ENCODE results near the gene TRIM15. TPM values are rescaled to one million over a fixed set of nuclear protein-coding genes. Genes with fewer than 3 reads are reported as not detected.

TRIM15 gene
- total RNA-seq, 2 experiments from 2014 or later = not detected

DNA sequence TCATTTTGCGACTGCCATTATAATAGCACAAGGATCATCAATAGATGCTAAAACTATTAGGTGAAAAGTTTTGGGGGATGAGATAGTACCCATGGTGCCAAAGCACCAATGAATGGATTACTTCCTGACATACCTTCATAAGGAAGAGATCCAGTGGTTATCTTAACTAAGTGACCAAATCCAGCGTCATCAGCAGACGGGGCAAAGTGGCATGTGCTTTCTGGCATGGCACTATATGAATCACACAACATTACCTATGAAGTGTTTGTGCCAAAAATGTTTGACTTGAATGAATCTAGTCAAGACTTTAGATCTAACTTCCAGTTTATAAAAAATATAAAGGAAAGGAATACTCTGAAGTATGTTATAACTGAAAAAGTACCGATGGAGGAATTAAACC lies 39.0 kb downstream of the TRIM15 start:
- Mint-ChIP-seq H3K27me3 (no peaks in the 10 kb centered on the region), H3K27ac (peak overlapping the region; percentile 40), H3K36me3 (peaks cover 53% of the 10 kb centered on the region), H3K4me1 (peaks cover 47% of the 10 kb centered on the region), H3K4me3 (no peak overlapping the region), H3K9me3 (ENCODE audit: low read depth) (no peaks in the 10 kb centered on the region)
- DNase-seq (no peak), ATAC-seq (no peak)
- CTCF ChIA-PET = no interaction called here

- Mint-ChIP-seq H3K27me3 (no peaks in the 10 kb centered on the region), H3K9me3 (ENCODE audit: low read depth) (no peaks in the 10 kb centered on the region), H3K36me3 (peaks cover 52% of the 10 kb centered on the region), H3K4me1 (peaks cover 55% of the 10 kb centered on the region), H3K27ac (no peak overlapping the region), H3K4me3 (no peak overlapping the region)
- CTCF ChIA-PET = interaction anchor here (0.9 to 1.3 kb wide), 2 partner anchors 15 to 101 kb away, joined by 3 to 4 read pairs; no protein-coding TSS in a partner anchor
- DNase-seq = no peak
- ATAC-seq = no peak
Observed at GRCh38 chr6:30204116-30204515, 40.8 kb downstream of the TRIM15 start.

- CTCF ChIA-PET = interaction anchor here (0.9 to 2.8 kb wide), 6 partner anchors 10 to 103 kb away, joined by 3 to 7 read pairs (median 4); no protein-coding TSS in a partner anchor
- Mint-ChIP-seq H3K36me3 (peaks cover 56% of the 10 kb centered on the region), H3K9me3 (ENCODE audit: low read depth) (no peaks in the 10 kb centered on the region), H3K27me3 (no peaks in the 10 kb centered on the region), H3K4me3 (no peak overlapping the region), H3K27ac (peak overlapping the region; percentile 24), H3K4me1 (peaks cover 67% of the 10 kb centered on the region)
- no peak for DNase-seq
- no peak for ATAC-seq
Observed at GRCh38 chr6:30206152-30206551, 42.8 kb downstream of the TRIM15 start.

GRCh38 chr6:30206799-30207618 lies 43.7 kb downstream of the TRIM15 start:
- Mint-ChIP-seq H3K27me3 (no peaks in the 10 kb centered on the region), H3K4me3 (no peak overlapping the region), H3K36me3 (peaks cover 56% of the 10 kb centered on the region), H3K9me3 (ENCODE audit: low read depth) (no peaks in the 10 kb centered on the region), H3K27ac (peak overlapping the region; percentile 5), H3K4me1 (peaks cover 70% of the 10 kb centered on the region)
- no peak for DNase-seq
- CTCF ChIA-PET = interaction anchor here (1.1 to 2.8 kb wide), 5 partner anchors 11 to 104 kb away, joined by 3 to 7 read pairs (median 4); no protein-coding TSS in a partner anchor
- ATAC-seq = no peak

GRCh38 chr6:30207619-30208295 lies 44.4 kb downstream of the TRIM15 start:
- H3K4me3 Mint-ChIP-seq = no peak overlapping the region
- no peaks in the 10 kb centered on the region for H3K27me3 Mint-ChIP-seq
- H3K4me1 Mint-ChIP-seq = peaks cover 68% of the 10 kb centered on the region
- CTCF ChIA-PET = interaction anchor here (1.1 to 2.8 kb wide), 4 partner anchors 11 to 105 kb away, joined by 3 to 7 read pairs (median 4); no protein-coding TSS in a partner anchor
- H3K9me3 Mint-ChIP-seq (ENCODE audit: low read depth) = no peaks in the 10 kb centered on the region
- ATAC-seq (no peak), DNase-seq (no peak)
- H3K36me3 Mint-ChIP-seq = peaks cover 55% of the 10 kb centered on the region
- peak overlapping the region; percentile 5 for H3K27ac Mint-ChIP-seq

- CTCF ChIA-PET = interaction anchor here (2.5 kb wide), 1 partner anchor 9 kb away, joined by 10 read pairs; no protein-coding TSS in a partner anchor
- Mint-ChIP-seq H3K4me3 (peak overlapping the region; percentile 95), H3K36me3 (peaks cover 40% of the 10 kb centered on the region), H3K27ac (peak overlapping the region; percentile 99), H3K4me1 (peaks cover 64% of the 10 kb centered on the region), H3K27me3 (no peaks in the 10 kb centered on the region), H3K9me3 (ENCODE audit: low read depth) (no peaks in the 10 kb centered on the region)
- DNase-seq = no peak
- ATAC-seq = no peak
Observed at GRCh38 chr6:30211306-30211705, 48.0 kb downstream of the TRIM15 start.

- no peak for DNase-seq
- ATAC-seq = no peak
- CTCF ChIA-PET = interaction anchor here (1.4 to 2.5 kb wide), 2 partner anchors 108 to 110 kb away, joined by 4 to 9 read pairs; no protein-coding TSS in a partner anchor
- Mint-ChIP-seq H3K4me1 (peaks cover 59% of the 10 kb centered on the region), H3K9me3 (ENCODE audit: low read depth) (no peaks in the 10 kb centered on the region), H3K27ac (peak overlapping the region; percentile 99), H3K4me3 (peak overlapping the region; percentile 95), H3K36me3 (peaks cover 39% of the 10 kb centered on the region), H3K27me3 (no peaks in the 10 kb centered on the region)
Observed at GRCh38 chr6:30211899-30212298, 48.6 kb downstream of the TRIM15 start.

DNA sequence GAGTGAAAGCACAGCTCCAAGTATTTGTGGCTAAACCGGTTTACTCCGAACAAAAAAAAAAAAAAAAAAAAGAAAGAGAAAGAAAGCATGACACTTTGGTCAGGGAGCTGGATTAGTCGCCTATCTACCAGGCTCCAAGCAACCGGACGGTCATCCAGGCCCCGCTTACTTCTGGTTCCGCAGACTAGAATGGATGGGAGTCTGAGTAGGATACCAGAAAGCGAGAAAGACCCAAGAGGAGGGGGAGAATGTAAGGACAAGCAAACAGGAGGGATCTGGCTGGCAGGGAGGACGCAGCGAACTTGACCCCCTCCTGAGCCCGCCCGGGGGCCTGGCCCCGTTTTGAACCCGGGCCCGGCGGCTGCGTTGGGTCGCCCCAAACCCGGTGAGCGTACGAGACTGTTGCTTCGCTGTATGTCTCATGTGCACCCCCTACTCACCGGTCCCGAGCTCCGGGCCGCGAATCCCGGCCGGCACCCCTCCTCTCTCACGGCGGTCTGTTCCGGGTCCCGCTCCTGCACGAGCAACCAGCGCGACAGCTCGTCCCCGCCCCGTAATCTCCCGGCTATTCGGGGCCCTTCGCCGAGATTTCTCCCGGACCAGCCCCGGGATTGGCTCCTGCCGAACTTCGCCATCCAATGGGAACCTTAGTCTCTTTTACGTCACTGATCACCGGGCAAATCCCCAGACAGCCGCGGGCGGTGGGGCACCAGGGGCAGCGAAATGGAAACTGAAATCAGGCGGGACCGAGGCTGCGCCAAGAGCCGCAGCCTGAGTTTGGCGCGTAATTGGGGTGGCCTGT lies 49.7 kb downstream of the TRIM15 start, which contains the start of gene TRIM26:
Gene TRIM26, minus strand, starts transcription at position 542 of the 802 bp plus-strand sequence. CDS start 14,303 bp downstream, outside the sequence.
- Mint-ChIP-seq H3K9me3 (ENCODE audit: low read depth) (no peaks in the 10 kb centered on the region), H3K27me3 (no peaks in the 10 kb centered on the region), H3K4me1 (peaks cover 48% of the 10 kb centered on the region), H3K4me3 (peak within 1 kb of the TSS; percentile 95), H3K27ac (peak within 1 kb of the TSS; percentile 99), H3K36me3 (peaks cover 33% of the 10 kb centered on the region)
- DNase-seq (peak; percentile 99), ATAC-seq (peak; percentile 86)
- CTCF ChIA-PET = interaction anchor here (0.7 to 2.5 kb wide), 14 partner anchors 15 to 563 kb away, joined by 3 to 9 read pairs (median 4); no protein-coding TSS in a partner anchor

GRCh38 chr6:30213667-30213956 lies 50.3 kb downstream of the TRIM15 start:
- Mint-ChIP-seq H3K36me3 (peaks cover 30% of the 10 kb centered on the region), H3K9me3 (ENCODE audit: low read depth) (no peaks in the 10 kb centered on the region), H3K4me1 (peaks cover 44% of the 10 kb centered on the region), H3K4me3 (peak overlapping the region; percentile 95), H3K27me3 (no peaks in the 10 kb centered on the region), H3K27ac (peak overlapping the region; percentile 99)
- DNase-seq (no peak), ATAC-seq (no peak)
- CTCF ChIA-PET = interaction anchor here (0.9 to 2.5 kb wide), 10 partner anchors 14 to 401 kb away, joined by 3 to 9 read pairs (median 4); no protein-coding TSS in a partner anchor

GRCh38 chr6:30213957-30214656 lies 50.8 kb downstream of the TRIM15 start:
- peaks cover 41% of the 10 kb centered on the region for H3K4me1 Mint-ChIP-seq
- H3K27ac Mint-ChIP-seq = peak overlapping the region; percentile 99
- ATAC-seq (peak; percentile 65), DNase-seq (peak; percentile 89)
- H3K9me3 Mint-ChIP-seq (ENCODE audit: low read depth) = no peaks in the 10 kb centered on the region
- CTCF ChIA-PET = interaction anchor here (0.9 to 2.5 kb wide), 9 partner anchors 24 to 401 kb away, joined by 3 to 9 read pairs (median 4); no protein-coding TSS in a partner anchor
- H3K4me3 Mint-ChIP-seq = peak overlapping the region; percentile 95
- H3K36me3 Mint-ChIP-seq = peaks cover 25% of the 10 kb centered on the region
- H3K27me3 Mint-ChIP-seq = no peaks in the 10 kb centered on the region

GRCh38 chr6:30214657-30214982 lies 51.3 kb downstream of the TRIM15 start:
- Mint-ChIP-seq H3K27ac (peak overlapping the region; percentile 99), H3K27me3 (no peaks in the 10 kb centered on the region), H3K4me1 (peaks cover 41% of the 10 kb centered on the region), H3K9me3 (ENCODE audit: low read depth) (no peaks in the 10 kb centered on the region), H3K4me3 (peak overlapping the region; percentile 95), H3K36me3 (peaks cover 20% of the 10 kb centered on the region)
- ATAC-seq = no peak
- CTCF ChIA-PET = interaction anchor here (0.9 to 2.5 kb wide), 5 partner anchors 24 to 400 kb away, joined by 3 to 6 read pairs (median 4); no protein-coding TSS in a partner anchor
- DNase-seq = no peak

DNA sequence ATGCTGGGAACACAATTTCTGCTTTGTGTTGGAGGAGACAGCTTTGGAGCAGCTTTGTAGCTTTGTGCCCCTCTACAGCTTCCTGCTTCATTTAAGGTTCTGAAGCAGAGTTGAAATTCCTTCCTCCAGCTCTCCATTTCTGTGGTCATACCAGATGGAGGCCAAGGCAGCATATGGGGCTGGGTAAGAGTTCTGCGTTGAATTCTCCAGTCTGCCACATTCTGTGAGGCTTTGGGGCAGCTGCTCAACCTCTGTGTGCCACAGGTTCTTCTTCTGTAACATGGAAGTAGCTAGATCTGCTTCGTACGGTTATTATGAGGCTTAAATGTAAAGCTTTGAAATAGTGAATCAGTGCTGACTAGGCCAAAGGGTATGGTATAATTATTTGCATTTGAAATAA lies 52.8 kb downstream of the TRIM15 start:
- DNase-seq (no peak), ATAC-seq (no peak)
- peaks cover 11% of the 10 kb centered on the region for H3K36me3 Mint-ChIP-seq
- CTCF ChIA-PET = interaction anchor here (0.9 to 6.0 kb wide), 5 partner anchors 10 to 566 kb away, joined by 3 to 57 read pairs (median 7); no protein-coding TSS in a partner anchor
- no peaks in the 10 kb centered on the region for H3K9me3 Mint-ChIP-seq (ENCODE audit: low read depth)
- no peak overlapping the region for H3K27ac Mint-ChIP-seq
- H3K4me3 Mint-ChIP-seq = no peak overlapping the region
- H3K4me1 Mint-ChIP-seq = peaks cover 27% of the 10 kb centered on the region
- no peaks in the 10 kb centered on the region for H3K27me3 Mint-ChIP-seq
